ENCODE data around the gene THRB.

The THRB gene

DNA sequence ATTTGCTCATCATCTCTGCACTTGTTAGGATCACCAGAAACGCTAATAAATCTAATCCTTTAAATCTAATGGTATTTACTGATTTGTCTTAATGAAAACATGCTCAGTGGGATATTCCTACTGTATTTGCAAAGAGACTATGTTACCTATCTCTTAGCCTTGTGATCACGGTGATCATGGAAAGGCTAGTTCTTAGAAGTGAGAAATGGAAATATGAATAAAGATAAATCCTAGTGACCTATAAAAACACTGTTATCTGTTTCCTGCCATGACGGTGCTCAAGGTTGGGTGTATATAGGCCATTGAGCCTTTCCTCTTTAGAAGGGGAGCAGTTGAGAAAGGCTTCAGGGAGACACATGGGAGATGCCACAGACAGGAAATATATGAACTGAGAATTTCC lies 116.3 kb downstream of the THRB start:
- TF ChIP-seq, protein P1, sequence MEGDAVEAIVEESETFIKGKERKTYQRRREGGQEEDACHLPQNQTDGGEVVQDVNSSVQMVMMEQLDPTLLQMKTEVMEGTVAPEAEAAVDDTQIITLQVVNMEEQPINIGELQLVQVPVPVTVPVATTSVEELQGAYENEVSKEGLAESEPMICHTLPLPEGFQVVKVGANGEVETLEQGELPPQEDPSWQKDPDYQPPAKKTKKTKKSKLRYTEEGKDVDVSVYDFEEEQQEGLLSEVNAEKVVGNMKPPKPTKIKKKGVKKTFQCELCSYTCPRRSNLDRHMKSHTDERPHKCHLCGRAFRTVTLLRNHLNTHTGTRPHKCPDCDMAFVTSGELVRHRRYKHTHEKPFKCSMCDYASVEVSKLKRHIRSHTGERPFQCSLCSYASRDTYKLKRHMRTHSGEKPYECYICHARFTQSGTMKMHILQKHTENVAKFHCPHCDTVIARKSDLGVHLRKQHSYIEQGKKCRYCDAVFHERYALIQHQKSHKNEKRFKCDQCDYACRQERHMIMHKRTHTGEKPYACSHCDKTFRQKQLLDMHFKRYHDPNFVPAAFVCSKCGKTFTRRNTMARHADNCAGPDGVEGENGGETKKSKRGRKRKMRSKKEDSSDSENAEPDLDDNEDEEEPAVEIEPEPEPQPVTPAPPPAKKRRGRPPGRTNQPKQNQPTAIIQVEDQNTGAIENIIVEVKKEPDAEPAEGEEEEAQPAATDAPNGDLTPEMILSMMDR (IDR thresholded peaks at IDR 0.05), result no peak

GRCh38 chr3:24377218-24377993 lies 117.2 kb downstream of the THRB start:
- TF ChIP-seq, protein P1 (IDR thresholded peaks at IDR 0.05), result no peak

GRCh38 chr3:24375947-24376384 lies 118.7 kb downstream of the THRB start:
- TF ChIP-seq, protein P1 (IDR thresholded peaks at IDR 0.05), result no peak

DNA sequence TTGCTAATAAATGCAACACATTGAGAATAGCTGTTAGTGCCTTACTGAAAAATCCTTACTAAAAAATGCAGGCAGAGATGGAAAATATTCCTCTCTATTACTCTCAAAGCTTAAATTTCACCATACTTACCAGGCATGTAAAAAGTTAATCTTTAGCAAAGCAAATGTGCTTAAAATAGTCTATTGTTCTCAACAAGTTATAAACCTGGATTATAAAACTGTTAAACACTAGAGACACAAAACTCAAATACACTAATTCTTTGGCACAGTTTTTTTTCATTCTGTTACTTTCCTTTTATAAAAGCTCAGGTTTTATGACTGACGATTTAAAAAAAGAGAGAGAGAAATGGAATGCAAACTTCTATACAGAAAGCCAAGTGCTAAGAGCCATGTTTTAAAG lies 119.8 kb downstream of the THRB start:
- TF ChIP-seq, protein P1 (IDR thresholded peaks at IDR 0.05), result no peak

- TF ChIP-seq, protein P1 (IDR thresholded peaks at IDR 0.05), result no peak
Measured at GRCh38 chr3:24373198-24373959, 121.3 kb downstream of the THRB start.

GRCh38 chr3:24372559-24373197 lies 122.0 kb downstream of the THRB start:
- TF ChIP-seq, protein P1 (IDR thresholded peaks at IDR 0.05), result no peak

- TF ChIP-seq, protein P1 (IDR thresholded peaks at IDR 0.05), result no peak
Measured at GRCh38 chr3:24370352-24371090, 124.1 kb downstream of the THRB start.

Measured in LNCAP (cell line).